HG03095 (cell line): Measurements from ENCODE around the gene RBM42.
"Not testable (repeated sequence)": the region's sequence is repeated elsewhere in the genome, so short reads cannot be mapped to it uniquely, and the experiment has no call there.

Experiments
- ATAC-seq: cut with Tn5 transposase; IDR thresholded peaks from one replicate; pipeline ENCODE4 v1.9.1; 2021; ENCODE audit warnings: moderate library complexity; ENCODE audit not compliant: unreplicated experiment

Gene RBM42

GRCh38 chr19:35628565-35629331 lies at the start of gene RBM42:
RBM42 (plus strand) TSS chr19:35629036; CDS start chr19:35629154, 118 bp downstream.
- peak; percentile 92 for ATAC-seq

- no peak for ATAC-seq
Measured at GRCh38 chr19:35582760-35583159, 46.1 kb upstream of the RBM42 start.

- no peak for ATAC-seq
Measured at GRCh38 chr19:35585848-35586247, 43.0 kb upstream of the RBM42 start, which contains the start of gene PMIS2. PMIS2 (plus strand) TSS chr19:35586173; CDS start chr19:35586260, 87 bp downstream.

- ATAC-seq, result no peak
Measured at GRCh38 chr19:35587321-35587720, 41.5 kb upstream of the RBM42 start.

- ATAC-seq, result no peak
Measured at GRCh38 chr19:35590875-35591274, 38.0 kb upstream of the RBM42 start.

GRCh38 chr19:35592226-35592625 lies 36.6 kb upstream of the RBM42 start:
- ATAC-seq, result no peak

GRCh38 chr19:35595026-35595425 lies 33.8 kb upstream of the RBM42 start:
- not testable (repeated sequence) for ATAC-seq

- ATAC-seq, result no peak
Measured at GRCh38 chr19:35595928-35596327, 32.9 kb upstream of the RBM42 start.

- no peak for ATAC-seq
Measured at GRCh38 chr19:35596366-35596999, 32.4 kb upstream of the RBM42 start.

- no peak for ATAC-seq
Measured at GRCh38 chr19:35601971-35602370, 26.9 kb upstream of the RBM42 start.

GRCh38 chr19:35604436-35604835 lies 24.4 kb upstream of the RBM42 start:
- not testable (repeated sequence) for ATAC-seq

- ATAC-seq, result not testable (repeated sequence)
Measured at GRCh38 chr19:35607170-35607569, 21.7 kb upstream of the RBM42 start.

- ATAC-seq, result no peak
Measured at GRCh38 chr19:35607661-35608060, 21.2 kb upstream of the RBM42 start.

GRCh38 chr19:35608251-35608650 lies 20.6 kb upstream of the RBM42 start:
- ATAC-seq, result no peak

GRCh38 chr19:35609851-35610353 lies 18.9 kb upstream of the RBM42 start:
- ATAC-seq, result no peak

GRCh38 chr19:35612224-35612558 lies 16.6 kb upstream of the RBM42 start:
- no peak for ATAC-seq

- ATAC-seq, result peak; percentile 62
Measured at GRCh38 chr19:35612559-35613321, 16.1 kb upstream of the RBM42 start, which contains the start of gene HAUS5. HAUS5 (plus strand) TSS chr19:35612735; CDS start chr19:35612795, 60 bp downstream.

- no peak for ATAC-seq
Measured at GRCh38 chr19:35613574-35613973, 15.3 kb upstream of the RBM42 start.

GRCh38 chr19:35615036-35615435 lies 13.8 kb upstream of the RBM42 start:
- ATAC-seq, result no peak

GRCh38 chr19:35618857-35619256 lies 10.0 kb upstream of the RBM42 start:
- ATAC-seq, result no peak

GRCh38 chr19:35619290-35619923 lies 9.4 kb upstream of the RBM42 start:
- no peak for ATAC-seq
